HEK293 (cell line): ENCODE results near the gene LRP1B.

Experiments
- FEZF1 ChIP-seq: fragments of 450-650 bp; formaldehyde crosslinking; IDR thresholded peaks from 2 replicates; pipeline ENCODE4 v1.5.1; 2016; ENCODE audit warnings: missing biosample characterization, missing genetic modification characterization
- HOXC10 ChIP-seq: sonication (generic); formaldehyde crosslinking; IDR thresholded peaks from 2 replicates; pipeline ENCODE4 v1.8.1; 2023; ENCODE audit warnings: mild to moderate bottlenecking, missing genetic modification reagents
- ZNF133 ChIP-seq: fragments of 450-650 bp; formaldehyde crosslinking; IDR thresholded peaks from 2 replicates; pipeline ENCODE4 v1.5.1; 2016; ENCODE audit warnings: missing biosample characterization, missing genetic modification characterization
- ZNF138 ChIP-seq: fragments of 450-650 bp; formaldehyde crosslinking; IDR thresholded peaks from 2 replicates; pipeline ENCODE4 v1.5.1; 2016; ENCODE audit warnings: missing biosample characterization, missing genetic modification characterization, borderline replicate concordance
- ZNF146 ChIP-seq: fragments of 450-650 bp; formaldehyde crosslinking; IDR thresholded peaks from 2 replicates; pipeline ENCODE4 v1.5.1; 2016; ENCODE audit warnings: missing biosample characterization, missing genetic modification characterization
- ZNF174 ChIP-seq: fragments of 450-650 bp; formaldehyde crosslinking; IDR thresholded peaks from 2 replicates; pipeline ENCODE4 v1.5.0; 2017; ENCODE audit warnings: missing biosample characterization, mild to moderate bottlenecking, missing genetic modification characterization
- ZNF707 ChIP-seq: fragments of 450-650 bp; formaldehyde crosslinking; IDR thresholded peaks from 2 replicates; pipeline ENCODE4 v1.5.1; 2016; ENCODE audit warnings: missing biosample characterization, missing genetic modification characterization
- ZNF777 ChIP-seq: fragments of 450-650 bp; formaldehyde crosslinking; IDR thresholded peaks from 2 replicates; pipeline ENCODE4 v1.5.1; 2017; ENCODE audit warnings: missing biosample characterization, missing genetic modification characterization, borderline replicate concordance
- TF ChIP-seq, protein P1 (sequence below): fragments of 450-650 bp; formaldehyde crosslinking; IDR thresholded peaks from 2 replicates; pipeline ENCODE4 v1.5.1; 2016; ENCODE audit warnings: missing biosample characterization, missing genetic modification characterization
- TF ChIP-seq, protein P2 (sequence below): fragments of 450-650 bp; formaldehyde crosslinking; IDR thresholded peaks from 2 replicates; pipeline ENCODE4 v1.5.1; 2016; ENCODE audit warnings: missing biosample characterization, missing genetic modification characterization

- no peak for TF ChIP-seq ZNF174
- TF ChIP-seq, protein P1, sequence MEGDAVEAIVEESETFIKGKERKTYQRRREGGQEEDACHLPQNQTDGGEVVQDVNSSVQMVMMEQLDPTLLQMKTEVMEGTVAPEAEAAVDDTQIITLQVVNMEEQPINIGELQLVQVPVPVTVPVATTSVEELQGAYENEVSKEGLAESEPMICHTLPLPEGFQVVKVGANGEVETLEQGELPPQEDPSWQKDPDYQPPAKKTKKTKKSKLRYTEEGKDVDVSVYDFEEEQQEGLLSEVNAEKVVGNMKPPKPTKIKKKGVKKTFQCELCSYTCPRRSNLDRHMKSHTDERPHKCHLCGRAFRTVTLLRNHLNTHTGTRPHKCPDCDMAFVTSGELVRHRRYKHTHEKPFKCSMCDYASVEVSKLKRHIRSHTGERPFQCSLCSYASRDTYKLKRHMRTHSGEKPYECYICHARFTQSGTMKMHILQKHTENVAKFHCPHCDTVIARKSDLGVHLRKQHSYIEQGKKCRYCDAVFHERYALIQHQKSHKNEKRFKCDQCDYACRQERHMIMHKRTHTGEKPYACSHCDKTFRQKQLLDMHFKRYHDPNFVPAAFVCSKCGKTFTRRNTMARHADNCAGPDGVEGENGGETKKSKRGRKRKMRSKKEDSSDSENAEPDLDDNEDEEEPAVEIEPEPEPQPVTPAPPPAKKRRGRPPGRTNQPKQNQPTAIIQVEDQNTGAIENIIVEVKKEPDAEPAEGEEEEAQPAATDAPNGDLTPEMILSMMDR (tag by site-specific recombination): no peak
- no peak for TF ChIP-seq ZNF707 (tag by site-specific recombination)
- TF ChIP-seq, protein P2, sequence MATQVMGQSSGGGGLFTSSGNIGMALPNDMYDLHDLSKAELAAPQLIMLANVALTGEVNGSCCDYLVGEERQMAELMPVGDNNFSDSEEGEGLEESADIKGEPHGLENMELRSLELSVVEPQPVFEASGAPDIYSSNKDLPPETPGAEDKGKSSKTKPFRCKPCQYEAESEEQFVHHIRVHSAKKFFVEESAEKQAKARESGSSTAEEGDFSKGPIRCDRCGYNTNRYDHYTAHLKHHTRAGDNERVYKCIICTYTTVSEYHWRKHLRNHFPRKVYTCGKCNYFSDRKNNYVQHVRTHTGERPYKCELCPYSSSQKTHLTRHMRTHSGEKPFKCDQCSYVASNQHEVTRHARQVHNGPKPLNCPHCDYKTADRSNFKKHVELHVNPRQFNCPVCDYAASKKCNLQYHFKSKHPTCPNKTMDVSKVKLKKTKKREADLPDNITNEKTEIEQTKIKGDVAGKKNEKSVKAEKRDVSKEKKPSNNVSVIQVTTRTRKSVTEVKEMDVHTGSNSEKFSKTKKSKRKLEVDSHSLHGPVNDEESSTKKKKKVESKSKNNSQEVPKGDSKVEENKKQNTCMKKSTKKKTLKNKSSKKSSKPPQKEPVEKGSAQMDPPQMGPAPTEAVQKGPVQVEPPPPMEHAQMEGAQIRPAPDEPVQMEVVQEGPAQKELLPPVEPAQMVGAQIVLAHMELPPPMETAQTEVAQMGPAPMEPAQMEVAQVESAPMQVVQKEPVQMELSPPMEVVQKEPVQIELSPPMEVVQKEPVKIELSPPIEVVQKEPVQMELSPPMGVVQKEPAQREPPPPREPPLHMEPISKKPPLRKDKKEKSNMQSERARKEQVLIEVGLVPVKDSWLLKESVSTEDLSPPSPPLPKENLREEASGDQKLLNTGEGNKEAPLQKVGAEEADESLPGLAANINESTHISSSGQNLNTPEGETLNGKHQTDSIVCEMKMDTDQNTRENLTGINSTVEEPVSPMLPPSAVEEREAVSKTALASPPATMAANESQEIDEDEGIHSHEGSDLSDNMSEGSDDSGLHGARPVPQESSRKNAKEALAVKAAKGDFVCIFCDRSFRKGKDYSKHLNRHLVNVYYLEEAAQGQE (tag by site-specific recombination): no peak
- TF ChIP-seq ZNF146: no peak
- no peak for TF ChIP-seq ZNF138 (tag by site-specific recombination)
- TF ChIP-seq HOXC10 (CRISPR knock-in tag): no peak
- TF ChIP-seq FEZF1 (tag by site-specific recombination): no peak
- no peak for TF ChIP-seq ZNF133 (tag by site-specific recombination)
- TF ChIP-seq ZNF777 (tag by site-specific recombination): no peak
Observed at GRCh38 chr2:142174176-142174575, 43.4 kb upstream of the LRP1B start.
